CD14-positive monocyte (primary cell): ENCODE measurements around the gene CSMD2. TPM values are rescaled to one million over a fixed set of nuclear protein-coding genes. Genes with fewer than 3 reads are reported as not detected.

ENCODE experiments used
- DNase-seq, 3 donors: peaks; one replicate each; pipeline ENCODE4 v3.0.0-alpha.2; 2011 to 2022
- H2AFZ ChIP-seq: 2 replicates; pipeline ENCODE4 v1.6.0; 2012; ENCODE audit warnings: mild to moderate bottlenecking, low read depth, low read length, inconsistent platforms; ENCODE audit not compliant: insufficient read depth, poor library complexity, severe bottlenecking
- H3K27ac ChIP-seq, 2 donors: 1 replicate in 1 of 2; 2 replicates in 1 of 2; pipeline ENCODE4 v1.5.1; 2012 to 2013; ENCODE audit warnings: low read length in 2 of 2, control low read depth in 1 of 2, inconsistent platforms in 1 of 2, low read depth in 1 of 2, mild to moderate bottlenecking in 1 of 2
- H3K27me3 ChIP-seq, 2 donors: one replicate each; pipeline versions ENCODE4 v1.6.0 to v1.6.1; 2011 to 2013; ENCODE audit warnings: low read length in 2 of 2; ENCODE audit not compliant: control insufficient read depth in 2 of 2, insufficient read depth in 2 of 2
- H3K36me3 ChIP-seq, 2 donors: replicated peaks in 1 of 2; 1 replicate in 1 of 2; 2 replicates in 1 of 2; pipeline versions ENCODE4 v1.5.1 to v1.6.1; 2012 to 2013; ENCODE audit warnings: low read length in 2 of 2, control low read depth in 1 of 2, inconsistent platforms in 1 of 2, mild to moderate bottlenecking in 1 of 2; ENCODE audit not compliant: insufficient read depth in 2 of 2, control insufficient read depth in 1 of 2
- H3K4me1 ChIP-seq, 2 donors: 1 replicate in 1 of 2; 2 replicates in 1 of 2; pipeline versions ENCODE4 v1.5.1 to v1.6.1; 2012 to 2013; ENCODE audit warnings: low read length in 2 of 2, control low read depth in 1 of 2, inconsistent platforms in 1 of 2, mild to moderate bottlenecking in 1 of 2, moderate library complexity in 1 of 2; ENCODE audit not compliant: insufficient read depth in 2 of 2, control insufficient read depth in 1 of 2
- H3K4me2 ChIP-seq: replicated peaks from 2 replicates; pipeline ENCODE3; 2012; ENCODE audit warnings: low read length, moderate library complexity, mild to moderate bottlenecking; ENCODE audit not compliant: poor library complexity, severe bottlenecking; ENCODE audit errors: extremely low read depth
- H3K4me3 ChIP-seq, 3 experiments: fragments of 200-600 bp in 1 of 3; sonication (generic) in 1 of 3; replicated peaks in 1 of 3; 1 replicate in 2 of 3; 2 replicates in 1 of 3; pipeline ENCODE4 v1.5.1; 2011 to 2013; ENCODE audit warnings: low read length in 3 of 3, mild to moderate bottlenecking in 3 of 3, control low read depth in 2 of 3, low read depth in 2 of 3, inconsistent platforms in 1 of 3, moderate library complexity in 1 of 3
- H3K79me2 ChIP-seq: 2 replicates; pipeline ENCODE4 v1.6.0; 2012; ENCODE audit warnings: mild to moderate bottlenecking, control low read depth, inconsistent platforms, low read length, moderate library complexity; ENCODE audit not compliant: insufficient read depth
- H3K9ac ChIP-seq: 2 replicates; pipeline ENCODE4 v1.6.0; 2017; ENCODE audit warnings: low read length, mild to moderate bottlenecking; ENCODE audit not compliant: insufficient read depth, poor library complexity, severe bottlenecking
- H3K9me3 ChIP-seq, 2 donors: replicated peaks in 1 of 2; 1 replicate in 1 of 2; 2 replicates in 1 of 2; pipeline versions ENCODE4 v1.5.1 to v1.6.1; 2012 to 2013; ENCODE audit warnings: low read length in 2 of 2, control low read depth in 1 of 2; ENCODE audit not compliant: control insufficient read depth in 1 of 2, insufficient read depth in 1 of 2
- H4K20me1 ChIP-seq: 2 replicates; pipeline ENCODE4 v1.6.0; 2012; ENCODE audit warnings: mild to moderate bottlenecking, low read length, control low read depth, moderate library complexity; ENCODE audit not compliant: insufficient read depth
- H3K27ac Mint-ChIP-seq, 7 donors: one replicate each; pipeline ENCODE4 v1.8.0; 2020; ENCODE audit warnings: mild to moderate bottlenecking in 7 of 7, mixed read lengths in 7 of 7, moderate library complexity in 6 of 7, inconsistent platforms in 2 of 7
- H3K27me3 Mint-ChIP-seq, 3 donors: one replicate each; pipeline ENCODE4 v1.8.0; 2021 to 2022; ENCODE audit warnings: low read depth in 3 of 3, mild to moderate bottlenecking in 3 of 3, mixed read lengths in 3 of 3, moderate library complexity in 3 of 3, inconsistent platforms in 1 of 3
- H3K36me3 Mint-ChIP-seq, 2 donors: one replicate each; pipeline ENCODE4 v1.8.0; 2020; ENCODE audit warnings: mixed read lengths in 2 of 2, inconsistent platforms in 1 of 2, mild to moderate bottlenecking in 1 of 2
- H3K4me1 Mint-ChIP-seq: one replicate; pipeline ENCODE4 v1.8.0; 2020; ENCODE audit warnings: mild to moderate bottlenecking, mixed read lengths
- H3K4me3 Mint-ChIP-seq, 2 donors: one replicate each; pipeline ENCODE4 v1.8.0; 2020; ENCODE audit warnings: mild to moderate bottlenecking in 2 of 2, mixed read lengths in 2 of 2, moderate library complexity in 1 of 2
- H3K9me3 Mint-ChIP-seq, 7 donors: one replicate each; pipeline ENCODE4 v1.8.0; 2020 to 2022; ENCODE audit warnings: mixed read lengths in 7 of 7, mild to moderate bottlenecking in 6 of 7, moderate library complexity in 6 of 7, inconsistent platforms in 2 of 7
- CTCF ChIP-seq: fragments of 200-600 bp; IDR thresholded peaks from one replicate; pipeline ENCODE4 v1.8.0; 2022; ENCODE audit warnings: antibody characterized with exemption, mild to moderate bottlenecking
- WGBS: methylation state at CpG from one replicate; pipeline ENCODE4 v1.1.5; 2013; ENCODE audit warnings: missing lambda C conversion rate; ENCODE audit not compliant: insufficient coverage; 5-methylcytosine and 5-hydroxymethylcytosine counted together
- intact Hi-C, 2 donors: fragments of 100-400 bp; cut with micrococcal nuclease; formaldehyde crosslinking; loops; one replicate each; pipeline versions ENCODE4 v1.15.0 to v1.15.1; 2023
- polyA plus RNA-seq, 3 donors: library from polyadenylated mRNA; depleted of rRNA in 1 of 3; unstranded in 2 of 3; stranded (reverse) in 1 of 3; fragments of 300-500 nt in 2 of 3; fragments of >200 nt in 1 of 3; fragmentation: Illumina TruSeq in 2 of 3; gene quantifications; 1 replicate in 2 of 3; 2 replicates in 1 of 3; pipeline ENCODE4 v1.2.3, GENCODE V29; 2012 to 2021

CSMD2 gene
- polyA plus RNA-seq, 3 donors, result 0.04 TPM; not detected in 2

GRCh38 chr1:33660956-33661355 lies 504.1 kb downstream of the CSMD2 start:
- no peak for DNase-seq
- H3K9ac ChIP-seq, result no peak overlapping the region
- Mint-ChIP-seq H3K27me3 (peaks cover 5 to 7% (median 6%) of the 10 kb centered on the region in 3 donors), H3K4me3 (no peak overlapping the region), H3K36me3 (no peaks in the 10 kb centered on the region), H3K9me3 (peaks cover 0 to 1% (median 0%) of the 10 kb centered on the region in 7 donors), H3K27ac (no peak overlapping the region), H3K4me1 (peaks cover 10% of the 10 kb centered on the region)
- no peak for TF ChIP-seq CTCF
- H3K4me2 ChIP-seq, result no peak overlapping the region
- no peaks in the 10 kb centered on the region for H3K79me2 ChIP-seq
- intact Hi-C loops, result no loop called here
- H4K20me1 ChIP-seq, result no peaks in the 10 kb centered on the region
- no peaks in the 10 kb centered on the region for H3K9me3 ChIP-seq
- peaks cover 7 to 9% of the 10 kb centered on the region in 2 donors for H3K4me1 ChIP-seq
- WGBS, result 100% methylated on average over 1 of the region's 8 CpGs
- H3K36me3 ChIP-seq, result no peaks in the 10 kb centered on the region
- H3K27me3 ChIP-seq, result no peaks in the 10 kb centered on the region
- no peak overlapping the region for H3K4me3 ChIP-seq
- H2AFZ ChIP-seq, result no peak overlapping the region
- H3K27ac ChIP-seq, result no peak overlapping the region

DNA sequence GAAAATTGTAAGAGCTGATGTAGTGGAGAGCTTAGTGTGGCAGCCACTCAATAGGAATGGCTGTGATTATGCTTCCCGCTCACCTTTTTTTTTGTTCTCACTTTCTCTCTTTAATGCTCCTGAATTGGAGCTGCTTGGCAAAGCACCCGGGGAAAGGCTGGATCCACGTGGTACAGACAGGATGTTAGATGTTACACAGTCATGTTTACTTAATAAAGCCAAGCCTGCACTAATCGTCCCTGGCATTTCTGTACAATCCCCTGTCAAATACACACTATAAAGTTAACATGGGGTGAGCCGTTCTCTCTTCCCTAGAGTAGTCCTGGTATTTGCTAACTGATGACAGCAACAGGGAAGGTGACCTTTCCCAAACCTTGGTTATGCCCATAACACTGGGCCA lies 504.8 kb downstream of the CSMD2 start:
- H3K9me3 ChIP-seq, result no peaks in the 10 kb centered on the region
- no peak overlapping the region for H3K4me3 Mint-ChIP-seq
- no peak overlapping the region for H3K9ac ChIP-seq
- intact Hi-C loops, result no loop called here
- no peak overlapping the region for H2AFZ ChIP-seq
- no peaks in the 10 kb centered on the region for H3K36me3 ChIP-seq
- H3K4me3 ChIP-seq, result no peak overlapping the region
- H4K20me1 ChIP-seq, result no peaks in the 10 kb centered on the region
- peaks cover 0 to 1% (median 0%) of the 10 kb centered on the region in 7 donors for H3K9me3 Mint-ChIP-seq
- no peak overlapping the region for H3K27ac Mint-ChIP-seq
- H3K4me1 ChIP-seq, result peaks cover 7 to 11% of the 10 kb centered on the region in 2 donors
- 100% methylated on average over 1 of the region's 5 CpGs for WGBS
- peaks cover 5 to 7% (median 6%) of the 10 kb centered on the region in 3 donors for H3K27me3 Mint-ChIP-seq
- no peak for TF ChIP-seq CTCF
- no peak for DNase-seq
- no peaks in the 10 kb centered on the region for H3K79me2 ChIP-seq
- no peaks in the 10 kb centered on the region for H3K36me3 Mint-ChIP-seq
- H3K4me1 Mint-ChIP-seq, result peaks cover 12% of the 10 kb centered on the region
- H3K27me3 ChIP-seq, result no peaks in the 10 kb centered on the region
- H3K4me2 ChIP-seq, result no peak overlapping the region
- H3K27ac ChIP-seq, result no peak overlapping the region
